Measurements from ENCODE around the gene OXNAD1.

OXNAD1 gene

GRCh38 chr3:16302082-16302631 lies 37.1 kb downstream of the OXNAD1 start:
- H3K27ac ChIP-seq = no peak overlapping the region
- no peak for TF ChIP-seq CTCF (conservative IDR thresholded peaks at IDR 0.05; ENCODE audit: low read depth)
- ChIA-PET CTCF (no interaction called here), POLR2A (ENCODE audit: low non-redundant PET) (no interaction called here)
- DNase-seq (ENCODE audit: low spot score) = no peak

- ChIA-PET CTCF (no interaction called here), POLR2A (ENCODE audit: low non-redundant PET) (no interaction called here)
- no peak overlapping the region for H3K27ac ChIP-seq
- no peak for DNase-seq (ENCODE audit: low spot score)
- TF ChIP-seq CTCF (conservative IDR thresholded peaks at IDR 0.05; ENCODE audit: low read depth) = no peak
These were observed 38.1 kb downstream of the OXNAD1 start for GRCh38 chr3:16303037-16303575.

GRCh38 chr3:16304061-16305010 lies 39.3 kb downstream of the OXNAD1 start:
- no peak for DNase-seq (ENCODE audit: low spot score)
- CTCF ChIA-PET = no interaction called here
- no peak overlapping the region for H3K27ac ChIP-seq
- TF ChIP-seq CTCF (conservative IDR thresholded peaks at IDR 0.05; ENCODE audit: low read depth) = no peak
- POLR2A ChIA-PET (ENCODE audit: low non-redundant PET) = no interaction called here

- H3K27ac ChIP-seq = no peak overlapping the region
- ChIA-PET POLR2A (ENCODE audit: low non-redundant PET) (no interaction called here), CTCF (no interaction called here)
- no peak for TF ChIP-seq CTCF (conservative IDR thresholded peaks at IDR 0.05; ENCODE audit: low read depth)
- no peak for DNase-seq (ENCODE audit: low spot score)
These were observed 40.1 kb downstream of the OXNAD1 start for GRCh38 chr3:16305111-16305541.

- no peak overlapping the region for H3K27ac ChIP-seq
- no peak for TF ChIP-seq CTCF (conservative IDR thresholded peaks at IDR 0.05; ENCODE audit: low read depth)
- ChIA-PET CTCF (no interaction called here), POLR2A (ENCODE audit: low non-redundant PET) (no interaction called here)
- DNase-seq (ENCODE audit: low spot score) = no peak
These were observed 43.0 kb downstream of the OXNAD1 start for GRCh38 chr3:16307832-16308531.

GRCh38 chr3:16308727-16309126 lies 43.7 kb downstream of the OXNAD1 start:
- ChIA-PET POLR2A (ENCODE audit: low non-redundant PET) (no interaction called here), CTCF (no interaction called here)
- no peak for TF ChIP-seq CTCF (conservative IDR thresholded peaks at IDR 0.05; ENCODE audit: low read depth)
- H3K27ac ChIP-seq = no peak overlapping the region
- no peak for DNase-seq (ENCODE audit: low spot score)

Measured in RWPE1 (cell line).